HG03064 (cell line): ENCODE data around the gene ANKRD13D.
"Not testable (repeated sequence)": the region's sequence is repeated elsewhere in the genome, so short reads cannot be mapped to it uniquely, and the experiment has no call there.

Experiments used
- ATAC-seq: cut with Tn5 transposase; IDR thresholded peaks from one replicate; pipeline ENCODE4 v1.9.1; 2021; ENCODE audit warnings: low read depth; ENCODE audit not compliant: unreplicated experiment

The ANKRD13D gene

GRCh38 chr11:67289226-67289650 is at the start of gene ANKRD13D:
TSS of gene ANKRD13D (plus strand) at chr11:67289303. CDS start at chr11:67289461, 158 bp downstream.
- ATAC-seq, result peak; percentile 24

- ATAC-seq, result peak; percentile 82
These were observed 49.1 kb upstream of the ANKRD13D start for GRCh38 chr11:67239783-67240575.

DNA sequence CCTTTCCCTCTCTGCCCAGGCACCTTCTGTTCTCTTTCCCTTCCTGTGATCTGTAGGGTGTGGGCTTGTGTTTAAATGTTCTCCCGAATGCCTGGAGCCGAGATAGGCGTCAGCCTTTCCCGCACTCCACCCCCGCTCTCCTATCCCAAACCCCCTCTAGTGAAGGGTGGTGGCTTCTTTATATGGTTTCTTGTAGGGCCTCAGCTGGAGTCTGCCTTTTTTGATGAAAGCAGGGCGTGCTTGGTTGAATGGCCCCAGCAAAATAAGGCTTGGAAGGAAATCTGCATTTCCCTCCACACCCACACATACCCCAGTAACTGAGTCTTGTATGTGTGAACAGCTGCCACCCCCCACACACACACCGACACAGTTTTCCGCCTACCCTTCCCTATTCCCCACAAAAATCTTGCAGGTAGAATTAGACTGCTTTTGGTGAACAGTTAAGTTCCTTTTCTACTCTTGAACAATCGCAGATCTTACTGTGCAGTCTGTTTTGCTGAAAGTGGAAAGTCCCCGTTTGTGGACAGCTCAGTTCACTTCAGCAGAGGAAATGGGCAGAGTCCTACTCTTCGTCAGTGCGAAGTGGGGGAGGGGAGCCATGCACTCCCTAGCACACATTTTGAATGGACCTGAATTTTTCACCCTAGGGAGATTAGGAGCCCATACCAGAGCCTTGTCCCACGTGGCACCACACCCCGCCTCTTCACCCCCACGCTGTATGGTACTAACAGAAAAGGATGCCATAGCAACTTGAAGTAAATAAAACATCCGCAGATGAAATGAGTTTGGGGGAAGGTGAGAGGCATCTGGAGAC is 48.3 kb upstream of the ANKRD13D start:
- ATAC-seq, result no peak

DNA sequence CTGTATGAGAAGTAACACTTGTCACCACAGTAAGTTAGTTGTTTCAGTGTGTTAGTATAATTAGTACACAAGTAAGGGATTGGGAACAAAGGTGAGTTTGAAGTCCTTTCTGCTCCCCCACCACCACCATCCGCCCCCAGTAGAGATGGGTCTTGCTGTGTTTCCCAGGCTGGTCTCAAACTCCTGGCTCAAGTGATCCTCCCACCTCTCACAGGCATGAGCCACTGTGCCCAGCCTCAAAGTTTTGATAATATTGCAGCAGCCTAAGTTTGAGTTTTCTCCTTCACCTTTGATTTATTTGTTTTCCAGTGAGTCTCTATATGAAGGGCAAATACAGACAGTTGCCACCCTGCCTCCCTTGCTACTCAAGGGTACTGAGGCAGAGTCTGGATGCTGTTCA is 46.6 kb upstream of the ANKRD13D start:
- no peak for ATAC-seq

DNA sequence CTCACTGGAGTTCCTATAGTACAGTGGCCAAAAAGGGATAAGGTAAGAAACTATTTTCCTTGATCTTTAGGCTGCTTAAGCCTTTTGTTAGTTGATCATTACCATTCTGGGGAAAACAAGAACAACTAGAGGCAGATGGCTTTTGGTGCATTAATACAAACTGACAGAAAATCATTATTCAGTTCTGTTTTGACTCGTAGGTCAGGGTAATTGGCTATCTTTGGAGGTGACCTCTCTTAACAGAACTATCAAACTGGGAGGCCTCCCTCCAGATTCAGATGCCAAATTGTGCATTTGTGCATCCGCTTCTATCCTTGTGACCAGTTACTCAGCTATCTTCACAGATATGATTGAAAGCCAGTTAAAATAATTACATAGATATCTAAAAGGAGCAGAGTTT is 46.1 kb upstream of the ANKRD13D start:
- ATAC-seq, result no peak

- ATAC-seq, result no peak
These were observed 44.1 kb upstream of the ANKRD13D start for GRCh38 chr11:67245046-67245445.

DNA sequence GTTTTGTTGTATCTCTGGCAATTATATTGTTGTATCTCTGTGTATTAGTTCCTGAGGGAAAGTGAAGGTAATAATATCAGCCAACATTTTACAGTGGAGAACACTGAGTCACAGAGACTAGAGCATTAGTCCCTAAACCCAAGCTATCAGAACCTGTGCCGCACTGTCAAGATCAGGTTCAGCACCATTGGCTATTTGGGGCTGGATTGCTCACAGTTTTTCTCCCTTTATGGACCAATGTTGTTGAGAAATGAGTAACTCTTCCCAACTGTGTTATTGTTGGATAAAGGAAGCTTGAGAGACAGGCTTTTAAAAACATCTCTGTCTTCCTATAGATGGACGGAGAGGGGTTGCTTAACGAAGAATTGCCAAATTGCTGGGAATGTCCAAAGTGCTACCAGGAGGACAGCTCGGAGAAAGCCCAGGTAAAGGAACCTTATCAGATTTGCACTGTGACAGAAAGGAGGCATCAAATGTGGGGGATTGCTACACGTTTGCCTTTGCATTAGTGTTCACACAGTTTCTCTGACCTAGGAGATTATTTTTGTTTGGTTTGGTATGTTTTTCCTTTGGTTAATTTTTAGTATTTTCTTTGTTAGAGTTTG is 41.1 kb upstream of the ANKRD13D start:
- ATAC-seq, result no peak

- no peak for ATAC-seq
These were observed 40.5 kb upstream of the ANKRD13D start for GRCh38 chr11:67248653-67249052.

GRCh38 chr11:67250059-67251043 is 38.8 kb upstream of the ANKRD13D start:
- no peak for ATAC-seq

- ATAC-seq, result no peak
These were observed 37.3 kb upstream of the ANKRD13D start for GRCh38 chr11:67251841-67252240.

DNA sequence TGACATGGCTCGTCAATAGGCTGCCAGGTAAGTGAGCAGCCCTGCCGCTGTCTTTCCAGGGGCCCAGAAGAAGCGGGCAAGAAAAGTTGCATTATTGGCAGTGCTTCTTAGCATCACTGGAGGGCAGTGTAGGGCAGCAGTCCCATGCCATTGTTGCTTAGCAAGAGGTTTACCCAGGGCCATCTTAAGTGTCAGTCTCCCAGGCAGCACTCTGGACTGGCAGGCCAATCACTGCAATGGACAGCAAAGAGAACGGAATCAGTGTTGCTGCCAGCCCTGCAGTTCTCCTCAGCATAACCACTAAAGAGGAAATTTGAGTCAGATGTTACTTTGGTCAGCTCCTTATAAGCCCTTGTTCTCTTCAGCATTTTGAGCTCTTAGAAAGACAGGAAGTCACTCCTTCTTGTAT is 36.3 kb upstream of the ANKRD13D start:
- no peak for ATAC-seq

GRCh38 chr11:67253872-67254624 is 35.1 kb upstream of the ANKRD13D start:
- no peak for ATAC-seq

DNA sequence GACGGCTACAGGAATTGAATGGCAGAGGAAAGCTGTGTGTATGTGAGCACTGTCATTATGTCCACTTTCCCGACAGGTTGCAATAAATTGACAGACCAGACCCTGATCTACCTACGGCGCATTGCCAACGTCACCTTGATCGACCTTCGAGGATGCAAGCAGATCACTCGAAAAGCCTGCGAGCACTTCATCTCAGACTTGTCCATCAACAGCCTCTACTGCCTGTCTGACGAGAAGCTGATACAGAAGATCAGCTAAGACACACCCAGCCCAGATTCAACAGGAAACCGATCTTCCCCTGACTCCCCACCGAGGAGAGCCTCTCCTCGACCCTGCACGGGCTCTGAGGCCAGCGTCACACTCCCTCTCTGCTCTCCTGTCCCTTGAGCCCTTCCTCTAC is 34.3 kb upstream of the ANKRD13D start:
- no peak for ATAC-seq

GRCh38 chr11:67255353-67255752 is 33.8 kb upstream of the ANKRD13D start:
- no peak for ATAC-seq

- no peak for ATAC-seq
These were observed 33.2 kb upstream of the ANKRD13D start for GRCh38 chr11:67255864-67256263.

GRCh38 chr11:67256477-67257135 is 32.5 kb upstream of the ANKRD13D start:
- no peak for ATAC-seq

- ATAC-seq, result no peak
These were observed 28.7 kb upstream of the ANKRD13D start for GRCh38 chr11:67260406-67260805.

GRCh38 chr11:67260885-67261639 is 28.0 kb upstream of the ANKRD13D start:
- not testable (repeated sequence) for ATAC-seq
